LNCAP (cell line): ENCODE results near the gene ZNF182.
"Not testable (repeated sequence)": the region's sequence is repeated elsewhere in the genome, so short reads cannot be mapped to it uniquely, and the experiment has no call there.

Experiments used
- TF ChIP-seq, protein P1 (sequence below): fragments of 450-650 bp; IDR thresholded peaks from 2 replicates; pipeline ENCODE4 v1.5.1; 2017; ENCODE audit warnings: mild to moderate bottlenecking

ZNF182 gene

DNA sequence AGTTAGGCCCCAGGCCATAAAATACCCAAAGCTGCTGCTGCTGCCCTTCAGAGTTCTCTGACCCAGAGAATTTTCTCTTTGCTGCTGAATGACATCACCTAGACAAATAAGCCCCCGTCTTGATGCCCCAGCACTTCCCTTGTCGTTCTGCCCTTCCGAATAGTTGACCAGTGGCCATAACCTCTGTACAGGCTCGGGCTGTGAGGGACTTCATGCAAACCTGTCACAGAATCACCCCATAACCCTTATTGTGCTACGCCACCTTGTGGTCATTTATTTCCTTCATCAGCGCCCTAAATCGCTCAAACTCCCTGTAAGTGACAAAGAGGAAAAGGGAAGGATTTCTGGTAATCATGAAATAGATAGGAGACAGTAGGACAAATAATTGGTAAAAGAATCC is 21.8 kb upstream of the ZNF182 start:
- TF ChIP-seq, protein P1, sequence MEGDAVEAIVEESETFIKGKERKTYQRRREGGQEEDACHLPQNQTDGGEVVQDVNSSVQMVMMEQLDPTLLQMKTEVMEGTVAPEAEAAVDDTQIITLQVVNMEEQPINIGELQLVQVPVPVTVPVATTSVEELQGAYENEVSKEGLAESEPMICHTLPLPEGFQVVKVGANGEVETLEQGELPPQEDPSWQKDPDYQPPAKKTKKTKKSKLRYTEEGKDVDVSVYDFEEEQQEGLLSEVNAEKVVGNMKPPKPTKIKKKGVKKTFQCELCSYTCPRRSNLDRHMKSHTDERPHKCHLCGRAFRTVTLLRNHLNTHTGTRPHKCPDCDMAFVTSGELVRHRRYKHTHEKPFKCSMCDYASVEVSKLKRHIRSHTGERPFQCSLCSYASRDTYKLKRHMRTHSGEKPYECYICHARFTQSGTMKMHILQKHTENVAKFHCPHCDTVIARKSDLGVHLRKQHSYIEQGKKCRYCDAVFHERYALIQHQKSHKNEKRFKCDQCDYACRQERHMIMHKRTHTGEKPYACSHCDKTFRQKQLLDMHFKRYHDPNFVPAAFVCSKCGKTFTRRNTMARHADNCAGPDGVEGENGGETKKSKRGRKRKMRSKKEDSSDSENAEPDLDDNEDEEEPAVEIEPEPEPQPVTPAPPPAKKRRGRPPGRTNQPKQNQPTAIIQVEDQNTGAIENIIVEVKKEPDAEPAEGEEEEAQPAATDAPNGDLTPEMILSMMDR: peak; percentile 50; the same call in 1 of the 2 replicates

DNA sequence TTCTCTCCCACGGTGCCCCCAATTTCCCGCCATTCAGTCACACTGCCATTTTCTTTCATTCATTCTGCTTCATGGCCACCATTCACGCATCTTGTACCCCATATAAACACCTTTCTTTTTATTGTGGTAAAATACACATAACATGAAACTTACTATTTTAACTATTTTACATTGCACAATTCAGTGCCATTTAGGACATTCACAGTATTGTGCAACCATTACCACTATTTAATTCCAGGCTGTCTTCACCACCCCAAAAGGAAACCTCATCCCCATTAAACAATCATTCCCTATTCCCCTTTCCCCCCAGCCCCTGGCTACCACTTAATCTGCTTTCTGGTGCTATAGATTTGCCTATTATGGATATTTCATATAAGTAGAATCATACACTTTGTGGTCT is 18.9 kb upstream of the ZNF182 start:
- TF ChIP-seq, protein P1: no peak

DNA sequence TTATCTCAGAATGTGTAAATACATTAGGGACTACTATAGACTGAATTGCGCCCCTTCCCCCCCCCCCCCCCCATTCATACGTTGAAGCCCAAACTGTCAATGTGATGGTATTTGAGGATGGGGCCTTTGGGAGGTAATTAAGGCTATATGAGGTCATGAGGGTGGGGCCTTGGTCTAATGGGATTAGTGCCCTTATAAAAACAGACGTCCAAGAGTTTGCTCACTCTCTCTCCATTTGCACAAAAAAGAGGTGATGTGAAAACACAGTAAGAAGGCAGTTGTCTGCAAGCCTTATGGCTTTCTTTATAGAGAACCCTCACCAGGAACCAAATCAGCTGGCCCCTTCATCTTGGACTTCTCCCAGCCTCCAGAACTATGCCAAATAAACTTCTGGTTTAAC is 18.3 kb upstream of the ZNF182 start:
- TF ChIP-seq, protein P1: no peak

DNA sequence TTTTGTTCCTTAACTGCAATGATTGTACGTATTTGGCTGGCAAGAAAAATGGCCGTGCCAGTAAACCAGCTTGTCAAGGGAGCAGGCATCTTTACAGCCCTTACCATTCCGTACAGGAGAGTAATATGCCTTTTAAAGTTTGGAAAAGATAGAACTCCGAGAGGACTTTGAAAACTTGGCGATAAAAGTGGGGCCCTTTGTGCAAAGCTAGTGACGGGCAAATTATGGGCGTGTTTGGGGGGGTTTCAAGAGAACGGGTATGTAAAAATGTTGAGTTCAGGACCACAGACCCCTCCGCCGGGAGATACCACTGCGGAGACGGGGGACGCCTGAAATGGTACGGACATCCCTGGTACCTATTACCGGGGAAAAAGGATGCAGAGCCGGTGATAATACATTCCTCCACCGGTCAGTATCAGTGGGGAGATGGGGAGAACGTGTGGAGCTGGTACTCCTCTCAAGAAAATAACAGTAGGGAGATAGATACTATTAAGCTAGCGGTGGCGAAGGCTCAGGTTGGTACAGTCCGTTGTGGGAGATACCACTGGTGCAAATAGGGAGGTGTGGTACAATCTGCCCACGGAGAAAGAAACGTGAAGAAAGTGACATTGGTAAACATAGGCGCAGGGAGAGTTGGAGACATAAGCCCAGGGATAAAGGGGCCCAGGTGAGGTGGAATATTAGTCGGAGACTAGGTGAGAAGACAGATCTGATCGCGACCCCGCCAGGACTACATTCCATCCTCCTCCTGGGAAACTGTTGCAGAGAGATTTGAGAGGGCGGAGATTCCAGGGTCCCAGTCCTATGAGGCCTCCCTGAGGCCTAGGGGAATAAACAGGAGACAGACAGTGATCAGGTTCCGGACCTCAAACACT is 17.5 kb upstream of the ZNF182 start:
- TF ChIP-seq, protein P1: no peak

DNA sequence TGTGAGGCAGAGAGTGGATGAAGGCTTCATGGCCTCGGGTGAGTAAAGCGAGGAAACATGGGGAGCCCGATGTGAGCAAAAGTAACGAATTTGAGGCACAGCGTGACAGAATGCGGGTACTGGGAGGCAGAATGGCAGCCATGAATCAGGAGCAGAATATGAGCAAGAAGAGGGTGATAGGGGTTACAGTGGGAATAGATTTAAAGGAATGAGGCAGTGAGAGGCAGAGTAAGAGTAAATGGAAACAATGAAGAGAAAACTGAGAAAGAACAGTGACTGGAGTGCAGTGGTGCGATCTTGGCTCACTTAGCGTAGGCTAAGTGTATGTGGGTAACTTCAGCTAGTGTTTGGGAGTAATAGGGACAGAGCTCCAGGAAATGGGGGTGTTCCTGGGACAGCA is 2.9 kb upstream of the ZNF182 start, which contains the start of gene SPACA5:
TSS of gene SPACA5 (plus strand) at position 301 of the 400 bp plus-strand sequence. CDS start 815 bp downstream, outside the sequence.
- TF ChIP-seq, protein P1: not testable (repeated sequence)

DNA sequence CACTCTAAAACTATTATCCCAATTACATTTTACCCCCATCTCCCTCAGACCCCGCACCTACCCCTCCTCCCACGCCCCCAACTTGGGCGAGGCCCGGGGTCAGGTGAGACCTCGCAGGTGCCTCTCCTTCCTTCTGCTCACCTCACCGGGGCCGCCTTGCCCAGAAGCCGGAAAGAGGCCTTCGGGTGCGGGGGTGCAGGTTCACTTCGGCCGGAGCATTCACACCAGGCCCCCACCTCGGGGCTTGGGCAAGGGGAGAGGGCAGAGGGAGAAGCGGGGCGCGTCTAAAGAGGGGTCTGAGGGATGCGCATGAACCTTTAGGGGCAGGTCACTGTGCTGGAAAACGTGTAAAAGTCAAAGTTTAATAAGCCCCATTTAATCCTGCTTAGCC is 427 bp downstream of the ZNF182 start:
- TF ChIP-seq, protein P1: no peak

DNA sequence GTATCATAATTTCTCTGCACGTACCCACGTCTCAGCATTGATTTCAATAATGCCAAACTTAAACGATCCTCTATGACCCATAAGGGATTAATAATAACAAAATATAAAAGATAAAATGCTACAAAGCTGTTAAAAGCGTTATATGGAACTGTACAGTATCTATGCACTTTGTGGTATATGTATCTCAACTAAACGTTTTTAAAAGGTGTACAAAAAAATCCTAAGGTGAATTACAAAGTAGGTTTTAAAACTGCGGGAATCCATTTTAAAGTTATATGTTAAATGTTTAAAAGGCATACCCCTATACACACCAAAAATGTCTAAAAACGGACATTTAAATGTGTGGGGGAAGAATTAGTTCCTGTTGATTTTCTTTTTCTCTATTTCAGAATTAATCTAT is 860 bp downstream of the ZNF182 start:
- TF ChIP-seq, protein P1: no peak
